ENCODE data around the gene LRRC4C. TPM values are rescaled to one million over a fixed set of nuclear protein-coding genes. Genes with fewer than 3 reads are reported as not detected.

Gene LRRC4C
- total and polyA plus RNA-seq, 10 of the 15 experiments (the other 5 are each of a cell fraction or from before 2014, with no cell fraction given) = 1.5 TPM; not detected in 9

- TF ChIP-seq CEBPZ (IDR thresholded peaks at IDR 0.05; ENCODE audit: low read depth, low read length) (no peak), SREBF2 (IDR thresholded peaks at IDR 0.05; ENCODE audit: low read length) (no peak), TBL1XR1 (IDR thresholded peaks at IDR 0.05; ENCODE audit: low read depth, low read length) (no peak)
Observed at GRCh38 chr11:40281052-40281580, 1178.3 kb downstream of the LRRC4C start (continued).

GRCh38 chr11:40280159-40281051, 1179.0 kb downstream of the LRRC4C start:
- Histone ChIP-seq H3K36me3 (ENCODE audit: control insufficient read depth in 2 of 2, insufficient read depth in 2 of 2, low read length in 1 of 2) (no peaks in the 10 kb centered on the region), H3K4me1 (ENCODE audit: control insufficient read depth, insufficient read depth, low read length) (no peaks in the 10 kb centered on the region), H3K4me2 (ENCODE audit: control insufficient read depth, insufficient read depth) (no peak overlapping the region), H3K79me2 (ENCODE audit: control insufficient read depth, insufficient read depth, low read length) (no peaks in the 10 kb centered on the region), H3K4me3 (no peak overlapping the region), H3K9ac (ENCODE audit: control insufficient read depth, insufficient read depth, low read length) (no peak overlapping the region), H3K9me3 (replicated peaks; ENCODE audit: control insufficient read depth, insufficient read depth, low read length) (no peaks in the 10 kb centered on the region), H3K27me3 (replicated peaks in 1 of 2; ENCODE audit: control insufficient read depth in 2 of 2, insufficient read depth in 2 of 2, low read length in 1 of 2) (no peaks in the 10 kb centered on the region; a peak in 1 of 4 replicates), H3K27ac (ENCODE audit: control insufficient read depth, insufficient read depth) (no peak overlapping the region), H4K20me1 (ENCODE audit: control insufficient read depth, insufficient read depth) (no peaks in the 10 kb centered on the region), H2AFZ (ENCODE audit: control insufficient read depth, low read depth, low read length) (no peak overlapping the region)
- 50% methylated on average over 18 of the region's 18 CpGs for WGBS (ENCODE audit: insufficient coverage, insufficient replicate concordance, low lambda C conversion rate, missing lambda C conversion rate)
- peak; percentile 50 for ATAC-seq
- in situ Hi-C loops (cut with MboI) = no loop called here
- SMC1A ChIA-PET (ENCODE audit: uncharacterized antibody, unreplicated experiment) = interaction anchor here (1.0 kb wide), 1 partner anchor 11 kb away, joined by 3 read pairs; no protein-coding TSS in a partner anchor
- no TSS peak for BruUV-seq (replicated peaks)
- CTCF ChIA-PET = interaction anchor here (1.3 kb wide), 1 partner anchor 14 kb away, joined by 4 read pairs; no protein-coding TSS in a partner anchor
- POLR2A ChIA-PET = no interaction called here
- no peak for DNase-seq (ENCODE audit: low read depth, low spot score)
- TF ChIP-seq PBX3 (IDR thresholded peaks at IDR 0.05; ENCODE audit: insufficient replicate concordance, low read depth, low read length) (no peak), STAT1 (conservative IDR thresholded peaks at IDR 0.05) (no peak), PAX8 (IDR thresholded peaks at IDR 0.05) (no peak)
- FAIRE-seq = no peak
- intact Hi-C loops (cut with micrococcal nuclease; ENCODE audit: unreplicated experiment) = no loop called here
- RAD21 ChIA-PET (ENCODE audit: unreplicated experiment) = no interaction called here
